HG02870 (cell line): Measurements from ENCODE around the gene AJUBA.
"Not testable (repeated sequence)": the region's sequence is repeated elsewhere in the genome, so short reads cannot be mapped to it uniquely, and the experiment has no call there.

Source experiments
- ATAC-seq: cut with Tn5 transposase; IDR thresholded peaks from one replicate; pipeline ENCODE4 v1.9.1; 2021; ENCODE audit warnings: mild to moderate bottlenecking, moderate library complexity; ENCODE audit not compliant: unreplicated experiment

The AJUBA gene

GRCh38 chr14:22952418-22952817 lies 29.9 kb downstream of the AJUBA start:
- no peak for ATAC-seq

GRCh38 chr14:22951795-22952194 lies 30.6 kb downstream of the AJUBA start:
- ATAC-seq = not testable (repeated sequence)

GRCh38 chr14:22945642-22946041 lies 36.7 kb downstream of the AJUBA start:
- no peak for ATAC-seq

GRCh38 chr14:22939684-22940083 lies 42.7 kb downstream of the AJUBA start:
- ATAC-seq = no peak

GRCh38 chr14:22935156-22935555 lies 47.2 kb downstream of the AJUBA start:
- ATAC-seq = no peak

GRCh38 chr14:22932146-22932545 lies 50.2 kb downstream of the AJUBA start:
- ATAC-seq = no peak

- ATAC-seq = peak; percentile 2
Measured at GRCh38 chr14:22929961-22930364, 52.4 kb downstream of the AJUBA start.

GRCh38 chr14:22929104-22929960 lies 53.0 kb downstream of the AJUBA start, which contains the start of gene PRMT5:
Gene PRMT5 (minus strand): TSS chr14:22929376. CDS start chr14:22929361, 15 bp downstream.
- ATAC-seq = peak; percentile 94

- ATAC-seq = no peak
Measured at GRCh38 chr14:22928237-22929103, 53.9 kb downstream of the AJUBA start.

GRCh38 chr14:22926316-22926715 lies 56.0 kb downstream of the AJUBA start:
- ATAC-seq = no peak

GRCh38 chr14:22925513-22925912 lies 56.8 kb downstream of the AJUBA start:
- ATAC-seq = no peak

- no peak for ATAC-seq
Measured at GRCh38 chr14:22923746-22924145, 58.6 kb downstream of the AJUBA start.

GRCh38 chr14:22922294-22922693 lies 60.1 kb downstream of the AJUBA start:
- ATAC-seq = no peak
